ENCODE data around the gene CCDC43. TPM values are rescaled to one million over a fixed set of nuclear protein-coding genes. Genes with fewer than 3 reads are reported as not detected.

Gene CCDC43
- total and polyA plus RNA-seq, 2 of the 13 experiments (the other 11 are each of a cell fraction or from before 2014, with no cell fraction given) = 17.5 to 94.8 TPM

DNA sequence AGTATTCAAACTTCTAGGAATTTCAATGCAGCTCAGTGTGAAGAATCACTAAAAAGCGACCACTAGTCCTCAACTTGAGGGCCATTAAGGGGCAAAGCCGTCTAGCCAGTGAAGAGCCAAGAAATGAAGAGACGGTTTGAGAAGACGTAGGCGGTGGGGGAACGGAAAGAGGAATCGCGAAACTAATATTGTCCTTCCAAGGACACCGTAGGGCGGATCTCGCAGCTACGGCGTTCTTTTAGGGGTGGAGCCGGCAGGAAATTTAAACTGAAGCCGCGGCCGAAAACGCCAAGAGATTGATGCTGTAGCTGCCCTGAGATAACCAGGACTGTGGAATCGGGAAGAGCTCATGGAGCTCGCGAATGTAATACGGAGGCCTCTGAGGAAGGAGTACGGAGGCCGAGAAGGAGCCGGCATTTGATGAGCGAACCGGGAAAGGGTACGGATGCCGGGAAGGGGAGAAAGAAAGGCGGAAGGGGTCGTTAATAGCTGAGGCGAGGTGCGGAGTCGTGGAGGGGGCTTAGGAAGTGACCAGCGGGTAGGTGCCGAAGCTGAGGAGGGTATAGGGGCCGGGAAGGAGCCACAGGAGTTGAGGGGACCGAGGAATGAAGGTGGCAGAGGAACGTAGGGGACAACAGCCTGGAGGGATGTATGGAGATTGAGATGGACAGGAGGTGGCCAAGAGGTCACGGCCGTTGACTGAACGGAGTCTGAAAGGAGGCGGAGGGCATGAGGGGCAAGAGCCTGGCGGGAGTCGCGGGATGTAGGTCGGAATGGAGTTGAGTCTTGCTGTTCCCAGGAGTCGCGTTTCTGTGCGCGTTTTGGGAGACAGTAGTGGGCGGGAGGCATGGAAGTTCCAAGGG is 19.1 kb upstream of the CCDC43 start, which contains the start of gene DBF4B (continued):
- TF ChIP-seq, protein P1, sequence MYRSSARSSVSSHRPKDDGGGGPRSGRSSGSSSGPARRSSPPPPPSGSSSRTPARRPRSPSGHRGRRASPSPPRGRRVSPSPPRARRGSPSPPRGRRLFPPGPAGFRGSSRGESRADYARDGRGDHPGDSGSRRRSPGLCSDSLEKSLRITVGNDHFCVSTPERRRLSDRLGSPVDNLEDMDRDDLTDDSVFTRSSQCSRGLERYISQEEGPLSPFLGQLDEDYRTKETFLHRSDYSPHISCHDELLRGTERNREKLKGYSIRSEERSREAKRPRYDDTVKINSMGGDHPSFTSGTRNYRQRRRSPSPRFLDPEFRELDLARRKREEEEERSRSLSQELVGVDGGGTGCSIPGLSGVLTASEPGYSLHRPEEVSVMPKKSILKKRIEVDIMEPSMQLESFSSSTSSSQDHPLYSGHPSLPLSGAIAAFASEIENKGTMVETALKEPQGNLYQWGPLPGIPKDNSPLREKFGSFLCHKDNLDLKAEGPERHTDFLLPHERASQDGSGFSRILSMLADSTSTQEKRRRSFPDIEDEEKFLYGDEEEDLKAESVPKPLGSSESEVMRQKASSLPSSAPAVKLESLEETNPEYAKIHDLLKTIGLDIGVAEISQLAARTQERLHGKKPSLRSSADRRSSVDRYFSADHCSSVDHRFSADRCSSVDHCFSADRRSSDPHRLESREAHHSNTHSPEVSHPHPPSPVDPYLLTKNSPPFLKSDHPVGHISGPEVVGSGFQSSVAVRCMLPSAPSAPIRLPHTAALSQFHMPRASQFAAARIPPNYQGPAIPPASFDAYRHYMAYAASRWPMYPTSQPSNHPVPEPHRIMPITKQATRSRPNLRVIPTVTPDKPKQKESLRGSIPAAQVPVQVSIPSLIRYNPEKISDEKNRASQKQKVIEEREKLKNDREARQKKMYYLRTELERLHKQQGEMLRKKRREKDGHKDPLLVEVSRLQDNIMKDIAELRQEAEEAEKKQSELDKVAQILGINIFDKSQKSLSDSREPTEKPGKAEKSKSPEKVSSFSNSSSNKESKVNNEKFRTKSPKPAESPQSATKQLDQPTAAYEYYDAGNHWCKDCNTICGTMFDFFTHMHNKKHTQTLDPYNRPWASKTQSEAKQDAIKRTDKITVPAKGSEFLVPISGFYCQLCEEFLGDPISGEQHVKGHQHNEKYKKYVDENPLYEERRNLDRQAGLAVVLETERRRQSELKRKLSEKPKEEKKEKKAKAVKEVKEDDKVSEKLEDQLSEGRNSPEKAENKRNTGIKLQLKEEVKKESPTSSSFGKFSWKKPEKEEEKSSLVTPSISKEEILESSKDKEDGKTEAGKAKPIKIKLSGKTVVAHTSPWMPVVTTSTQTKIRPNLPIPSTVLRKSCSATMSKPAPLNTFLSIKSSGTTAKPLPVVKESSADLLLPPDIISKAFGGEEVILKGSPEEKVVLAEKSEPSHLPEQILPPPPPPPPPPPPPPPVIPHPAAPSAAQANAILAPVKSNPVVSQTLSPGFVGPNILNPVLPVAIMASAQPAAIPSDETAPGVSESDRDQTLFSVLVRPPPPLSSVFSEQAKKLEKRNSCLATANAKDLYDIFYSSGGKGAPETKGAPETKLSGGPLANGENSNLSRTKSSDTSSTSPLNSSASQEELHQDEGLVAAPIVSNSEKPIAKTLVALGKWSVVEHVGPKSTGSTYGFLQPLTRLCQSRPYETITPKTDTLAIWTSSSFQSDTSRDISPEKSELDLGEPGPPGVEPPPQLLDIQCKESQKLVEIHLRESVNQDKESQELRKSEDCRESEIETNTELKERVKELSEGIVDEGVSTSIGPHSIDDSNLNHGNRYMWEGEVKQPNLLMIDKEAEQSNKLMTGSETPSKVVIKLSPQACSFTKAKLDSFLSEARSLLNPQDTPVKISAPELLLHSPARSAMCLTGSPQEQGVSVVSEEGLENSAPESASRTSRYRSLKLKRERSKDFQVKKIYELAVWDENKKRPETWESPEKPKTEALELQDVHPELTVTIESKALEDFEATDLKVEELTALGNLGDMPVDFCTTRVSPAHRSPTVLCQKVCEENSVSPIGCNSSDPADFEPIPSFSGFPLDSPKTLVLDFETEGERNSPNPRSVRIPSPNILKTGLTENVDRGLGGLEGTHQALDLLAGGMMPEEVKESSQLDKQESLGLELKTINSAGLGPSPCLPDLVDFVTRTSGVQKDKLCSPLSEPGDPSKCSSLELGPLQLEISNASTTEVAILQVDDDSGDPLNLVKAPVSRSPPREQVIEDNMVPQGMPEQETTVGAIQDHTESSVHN (CRISPR knock-in tag; IDR thresholded peaks at IDR 0.05) = no peak
- TF ChIP-seq, protein P2, sequence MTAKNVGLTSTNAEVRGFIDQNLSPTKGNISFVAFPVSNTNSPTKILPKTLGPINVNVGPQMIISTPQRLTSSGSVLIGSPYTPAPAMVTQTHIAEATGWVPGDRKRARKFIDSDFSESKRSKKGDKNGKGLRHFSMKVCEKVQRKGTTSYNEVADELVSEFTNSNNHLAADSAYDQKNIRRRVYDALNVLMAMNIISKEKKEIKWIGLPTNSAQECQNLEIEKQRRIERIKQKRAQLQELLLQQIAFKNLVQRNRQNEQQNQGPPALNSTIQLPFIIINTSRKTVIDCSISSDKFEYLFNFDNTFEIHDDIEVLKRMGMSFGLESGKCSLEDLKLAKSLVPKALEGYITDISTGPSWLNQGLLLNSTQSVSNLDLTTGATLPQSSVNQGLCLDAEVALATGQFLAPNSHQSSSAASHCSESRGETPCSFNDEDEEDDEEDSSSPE (CRISPR knock-in tag; IDR thresholded peaks at IDR 0.05) = peak; percentile 98
- no peak; the same call in 1 of the 2 replicates for TF ChIP-seq ZNF550 (CRISPR knock-in tag; IDR thresholded peaks at IDR 0.05; ENCODE audit: borderline replicate concordance)
- TF ChIP-seq, protein P3, sequence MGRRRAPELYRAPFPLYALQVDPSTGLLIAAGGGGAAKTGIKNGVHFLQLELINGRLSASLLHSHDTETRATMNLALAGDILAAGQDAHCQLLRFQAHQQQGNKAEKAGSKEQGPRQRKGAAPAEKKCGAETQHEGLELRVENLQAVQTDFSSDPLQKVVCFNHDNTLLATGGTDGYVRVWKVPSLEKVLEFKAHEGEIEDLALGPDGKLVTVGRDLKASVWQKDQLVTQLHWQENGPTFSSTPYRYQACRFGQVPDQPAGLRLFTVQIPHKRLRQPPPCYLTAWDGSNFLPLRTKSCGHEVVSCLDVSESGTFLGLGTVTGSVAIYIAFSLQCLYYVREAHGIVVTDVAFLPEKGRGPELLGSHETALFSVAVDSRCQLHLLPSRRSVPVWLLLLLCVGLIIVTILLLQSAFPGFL (CRISPR knock-in tag; IDR thresholded peaks at IDR 0.05) = no peak
- no peak for TF ChIP-seq ZNF101 (CRISPR knock-in tag; IDR thresholded peaks at IDR 0.05; ENCODE audit: borderline replicate concordance, low read depth)
- no peak for TF ChIP-seq ZNF431 (CRISPR knock-in tag; IDR thresholded peaks at IDR 0.05; ENCODE audit: borderline replicate concordance, low read depth)
- TF ChIP-seq ZNF619 (CRISPR knock-in tag; IDR thresholded peaks at IDR 0.05) = peak; percentile 64; the same call in 1 of the 2 replicates
- TF ChIP-seq, protein P4, sequence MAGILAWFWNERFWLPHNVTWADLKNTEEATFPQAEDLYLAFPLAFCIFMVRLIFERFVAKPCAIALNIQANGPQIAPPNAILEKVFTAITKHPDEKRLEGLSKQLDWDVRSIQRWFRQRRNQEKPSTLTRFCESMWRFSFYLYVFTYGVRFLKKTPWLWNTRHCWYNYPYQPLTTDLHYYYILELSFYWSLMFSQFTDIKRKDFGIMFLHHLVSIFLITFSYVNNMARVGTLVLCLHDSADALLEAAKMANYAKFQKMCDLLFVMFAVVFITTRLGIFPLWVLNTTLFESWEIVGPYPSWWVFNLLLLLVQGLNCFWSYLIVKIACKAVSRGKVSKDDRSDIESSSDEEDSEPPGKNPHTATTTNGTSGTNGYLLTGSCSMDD (CRISPR knock-in tag; IDR thresholded peaks at IDR 0.05) = no peak
- TF ChIP-seq ATAD3A (CRISPR knock-in tag; IDR thresholded peaks at IDR 0.05) = no peak
- no peak for TF ChIP-seq ZFP1 (CRISPR knock-in tag; IDR thresholded peaks at IDR 0.05)
- no peak for TF ChIP-seq SMARCE1 (IDR thresholded peaks at IDR 0.05; ENCODE audit: borderline replicate concordance)
- TF ChIP-seq RFXANK (CRISPR knock-in tag; IDR thresholded peaks at IDR 0.05) = no peak
- TF ChIP-seq, protein P5, sequence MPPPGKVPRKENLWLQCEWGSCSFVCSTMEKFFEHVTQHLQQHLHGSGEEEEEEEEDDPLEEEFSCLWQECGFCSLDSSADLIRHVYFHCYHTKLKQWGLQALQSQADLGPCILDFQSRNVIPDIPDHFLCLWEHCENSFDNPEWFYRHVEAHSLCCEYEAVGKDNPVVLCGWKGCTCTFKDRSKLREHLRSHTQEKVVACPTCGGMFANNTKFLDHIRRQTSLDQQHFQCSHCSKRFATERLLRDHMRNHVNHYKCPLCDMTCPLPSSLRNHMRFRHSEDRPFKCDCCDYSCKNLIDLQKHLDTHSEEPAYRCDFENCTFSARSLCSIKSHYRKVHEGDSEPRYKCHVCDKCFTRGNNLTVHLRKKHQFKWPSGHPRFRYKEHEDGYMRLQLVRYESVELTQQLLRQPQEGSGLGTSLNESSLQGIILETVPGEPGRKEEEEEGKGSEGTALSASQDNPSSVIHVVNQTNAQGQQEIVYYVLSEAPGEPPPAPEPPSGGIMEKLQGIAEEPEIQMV (CRISPR knock-in tag; IDR thresholded peaks at IDR 0.05; ENCODE audit: low read depth) = peak; percentile 75; the same call in 1 of the 2 replicates
- TF ChIP-seq, protein P6, sequence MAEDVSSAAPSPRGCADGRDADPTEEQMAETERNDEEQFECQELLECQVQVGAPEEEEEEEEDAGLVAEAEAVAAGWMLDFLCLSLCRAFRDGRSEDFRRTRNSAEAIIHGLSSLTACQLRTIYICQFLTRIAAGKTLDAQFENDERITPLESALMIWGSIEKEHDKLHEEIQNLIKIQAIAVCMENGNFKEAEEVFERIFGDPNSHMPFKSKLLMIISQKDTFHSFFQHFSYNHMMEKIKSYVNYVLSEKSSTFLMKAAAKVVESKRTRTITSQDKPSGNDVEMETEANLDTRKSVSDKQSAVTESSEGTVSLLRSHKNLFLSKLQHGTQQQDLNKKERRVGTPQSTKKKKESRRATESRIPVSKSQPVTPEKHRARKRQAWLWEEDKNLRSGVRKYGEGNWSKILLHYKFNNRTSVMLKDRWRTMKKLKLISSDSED (CRISPR knock-in tag; IDR thresholded peaks at IDR 0.05) = no peak
